NCI-H1105 treated with DMSO at 0.1 percent for 48 hours (cell line): ENCODE measurements around the gene CCDC30.
"Not testable (repeated sequence)": the region's sequence is repeated elsewhere in the genome, so short reads cannot be mapped to it uniquely, and the experiment has no call there.

Experiments used
- DNase-seq: peaks from one replicate; lab custom pipeline; 2025; lab: John Stamatoyannopoulos, UW

CCDC30 gene

GRCh38 chr1:42657981-42658876 is 195.1 kb downstream of the CCDC30 start, which contains the start of gene PPIH:
Gene PPIH, plus strand, starts transcription at chr1:42658423. Its CDS starts 24 bp downstream, at chr1:42658447.
- peak; percentile 94 for DNase-seq

- DNase-seq, result no peak
These were observed 195.8 kb downstream of the CCDC30 start for GRCh38 chr1:42658877-42659337.

GRCh38 chr1:42660907-42661500 is 197.9 kb downstream of the CCDC30 start:
- no peak for DNase-seq

- DNase-seq, result no peak
These were observed 206.8 kb downstream of the CCDC30 start for GRCh38 chr1:42669936-42670335.

DNA sequence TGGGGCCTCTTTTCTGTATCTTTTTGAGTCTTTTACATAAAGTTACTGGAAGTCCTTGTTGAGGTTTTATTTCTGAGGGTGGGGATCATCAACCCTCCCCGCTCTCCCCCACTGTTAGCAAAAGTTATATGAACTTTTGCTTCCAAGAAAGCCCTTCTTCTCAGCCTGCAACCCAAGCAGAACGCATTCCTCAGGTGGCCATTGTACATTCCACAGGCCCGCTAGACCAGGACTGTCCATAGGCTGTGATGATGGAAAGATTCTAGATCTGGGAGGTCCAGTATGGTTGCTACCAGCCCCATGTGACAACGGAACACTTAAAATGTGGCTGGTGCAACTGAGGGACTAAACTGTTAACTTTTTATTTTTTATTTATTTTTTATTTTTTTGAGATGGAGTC is 207.3 kb downstream of the CCDC30 start:
- DNase-seq, result no peak

DNA sequence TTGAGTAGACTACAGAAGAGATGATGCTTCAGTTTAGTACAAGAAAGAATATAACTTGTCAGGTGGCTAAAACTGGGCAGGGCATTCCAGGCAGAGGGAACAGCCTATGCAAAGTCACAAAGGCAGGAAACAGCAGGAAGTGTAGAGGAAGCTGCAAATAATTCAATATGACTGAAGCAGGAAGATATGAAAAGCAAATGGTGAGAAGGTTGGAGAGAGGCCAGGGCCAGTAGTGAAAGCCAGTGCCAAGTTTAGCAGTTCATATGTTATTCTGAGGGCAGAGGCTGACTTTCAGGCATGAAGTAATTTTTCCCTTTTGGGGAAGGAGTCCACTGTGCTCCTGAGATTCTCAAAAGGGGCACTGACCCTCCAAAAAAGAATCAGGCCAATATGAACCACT is 211.1 kb downstream of the CCDC30 start:
- DNase-seq, result no peak

DNA sequence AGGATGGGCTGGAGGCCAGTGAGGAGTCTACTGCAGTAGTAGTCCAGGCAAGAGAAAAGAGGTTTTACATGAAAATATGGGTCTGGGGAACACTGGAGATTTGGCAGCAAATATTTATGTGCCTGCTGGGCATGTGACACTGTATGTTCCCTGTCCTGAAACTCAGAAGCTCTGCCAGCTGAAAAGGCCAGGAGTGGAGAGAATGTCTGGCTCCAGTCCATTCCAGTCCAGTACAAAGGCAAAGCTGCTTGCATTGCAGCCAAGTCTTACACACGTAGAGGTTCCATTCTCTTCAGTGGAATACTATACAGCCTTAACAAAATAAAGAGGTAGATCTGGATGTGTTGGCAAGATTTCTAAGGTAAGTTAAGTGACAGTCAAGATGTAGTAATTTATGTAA is 211.6 kb downstream of the CCDC30 start:
- no peak for DNase-seq

- DNase-seq, result no peak
These were observed 212.4 kb downstream of the CCDC30 start for GRCh38 chr1:42675467-42675866.

DNA sequence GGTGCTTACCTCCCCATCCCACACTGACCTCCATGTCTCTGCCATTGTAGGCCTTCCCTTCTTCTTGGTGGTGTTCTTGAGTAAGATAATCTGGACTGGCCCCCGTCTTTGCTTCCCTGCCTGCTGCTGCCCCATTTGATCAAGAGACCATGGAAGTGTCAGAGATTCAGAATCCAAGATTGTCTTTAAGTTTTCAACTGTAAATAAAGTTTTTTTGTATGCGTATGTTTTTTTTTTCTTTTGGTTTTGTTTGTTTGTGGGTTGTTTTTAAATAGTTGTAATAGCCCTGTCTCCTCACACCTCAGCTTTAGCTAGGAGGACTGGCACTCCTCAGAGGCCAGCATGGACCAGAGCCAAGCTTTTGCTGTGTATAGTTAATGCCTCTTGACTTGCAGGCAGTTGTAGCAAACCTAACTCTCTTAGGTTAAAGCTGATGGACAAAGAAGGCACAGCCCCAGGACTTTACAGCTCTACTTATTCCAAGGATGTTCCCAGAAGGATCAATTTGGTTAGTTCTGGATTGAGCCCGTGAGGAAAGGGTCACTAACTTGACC is 213.5 kb downstream of the CCDC30 start:
- no peak for DNase-seq

DNA sequence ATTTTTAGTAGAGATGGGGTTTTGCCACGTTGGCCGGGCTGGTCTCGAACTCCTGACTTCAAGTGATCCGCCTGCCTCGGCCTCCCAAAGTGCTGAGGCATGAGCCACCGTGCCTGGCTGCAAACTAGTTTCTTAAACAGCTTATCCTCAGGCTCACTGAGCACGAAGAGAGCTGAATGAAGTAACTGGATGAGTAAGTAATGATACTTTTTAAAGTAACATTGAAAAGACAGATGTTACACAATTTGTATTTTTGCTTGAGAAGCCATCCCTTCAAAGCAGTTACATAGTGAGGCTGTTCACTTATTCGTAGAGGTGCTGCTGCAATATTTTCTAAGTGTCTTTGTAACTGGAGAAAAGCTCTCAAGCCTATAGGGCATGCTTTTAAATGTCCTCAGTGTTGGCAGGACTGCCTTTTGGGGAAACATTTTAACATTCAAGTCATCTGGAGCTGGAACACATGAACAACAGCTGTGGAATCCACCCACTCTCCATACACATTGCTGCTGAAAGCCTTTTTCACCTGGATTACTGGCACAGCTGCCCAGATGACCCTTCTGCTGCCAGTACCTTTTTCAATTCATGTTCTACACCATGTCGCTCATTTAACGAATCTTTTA is 216.4 kb downstream of the CCDC30 start:
- no peak for DNase-seq

DNA sequence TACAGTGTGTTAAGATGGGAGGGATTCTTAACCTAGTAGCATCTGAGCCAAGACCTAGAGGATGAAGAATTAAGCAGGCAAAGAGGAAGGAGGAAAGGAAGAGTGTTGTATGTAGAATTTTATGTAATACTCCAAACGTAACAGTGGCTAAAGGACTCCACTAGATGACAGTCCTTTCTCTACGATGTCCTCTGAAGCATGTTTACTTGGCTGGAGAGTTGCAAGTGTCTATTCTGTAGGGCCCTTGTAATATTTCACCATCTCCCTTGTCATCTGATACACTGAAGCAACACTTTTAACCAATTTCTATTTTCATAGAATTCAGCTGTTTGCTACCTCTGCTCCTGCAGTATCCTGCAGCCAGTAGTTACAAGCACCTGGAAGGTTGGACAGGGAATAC is 217.0 kb downstream of the CCDC30 start:
- no peak for DNase-seq

GRCh38 chr1:42680921-42681683 is 218.0 kb downstream of the CCDC30 start:
- peak; percentile 58 for DNase-seq

GRCh38 chr1:42681741-42682483 is 218.8 kb downstream of the CCDC30 start, which contains the start of gene YBX1:
Gene YBX1, plus strand, starts transcription at chr1:42682418. Its CDS starts 148 bp downstream, at chr1:42682566.
- DNase-seq, result peak; percentile 99

DNA sequence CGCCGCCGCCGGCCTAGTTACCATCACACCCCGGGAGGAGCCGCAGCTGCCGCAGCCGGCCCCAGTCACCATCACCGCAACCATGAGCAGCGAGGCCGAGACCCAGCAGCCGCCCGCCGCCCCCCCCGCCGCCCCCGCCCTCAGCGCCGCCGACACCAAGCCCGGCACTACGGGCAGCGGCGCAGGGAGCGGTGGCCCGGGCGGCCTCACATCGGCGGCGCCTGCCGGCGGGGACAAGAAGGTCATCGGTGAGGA is 219.3 kb downstream of the CCDC30 start:
- not testable (repeated sequence) for DNase-seq

DNA sequence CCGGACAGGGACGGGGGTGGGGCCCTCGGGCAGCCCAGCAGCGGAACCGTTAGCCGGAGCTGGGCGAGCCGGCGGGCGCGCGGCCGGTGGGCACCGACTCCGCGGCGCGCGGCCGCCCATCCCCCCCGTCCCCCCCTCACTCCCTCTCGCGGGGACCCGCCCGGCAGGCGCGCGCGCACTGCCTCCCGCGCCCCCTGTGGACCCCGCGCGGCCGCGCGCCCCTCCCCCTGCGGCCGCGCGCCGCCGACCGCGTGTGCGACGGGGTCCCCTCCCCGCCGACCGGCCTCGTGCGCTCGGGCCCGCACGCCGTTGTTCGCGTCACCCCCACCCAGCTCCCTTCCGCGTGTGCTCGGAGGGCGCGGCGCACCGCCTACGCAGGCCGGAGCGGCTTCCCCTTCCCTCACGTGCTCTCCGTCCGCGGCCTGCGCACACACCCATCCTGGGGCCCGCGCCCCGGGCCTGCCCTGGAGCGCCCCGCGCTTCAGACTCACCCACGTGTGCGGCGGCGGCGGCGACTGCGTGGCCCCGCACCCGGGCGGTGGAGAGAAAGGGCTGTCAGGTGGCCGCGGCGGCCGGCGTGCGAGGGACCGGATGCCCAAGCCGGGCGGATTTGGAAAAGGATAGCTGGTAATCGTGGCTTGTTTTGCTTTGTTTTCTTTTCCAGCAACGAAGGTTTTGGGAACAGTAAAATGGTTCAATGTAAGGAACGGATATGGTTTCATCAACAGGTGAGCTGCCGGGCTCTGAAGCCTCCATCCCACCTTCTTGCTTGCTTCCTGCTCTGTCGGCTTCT is 219.8 kb downstream of the CCDC30 start:
- DNase-seq, result peak; percentile 38

- peak; percentile 7 for DNase-seq
These were observed 221.1 kb downstream of the CCDC30 start for GRCh38 chr1:42684139-42684538.

DNA sequence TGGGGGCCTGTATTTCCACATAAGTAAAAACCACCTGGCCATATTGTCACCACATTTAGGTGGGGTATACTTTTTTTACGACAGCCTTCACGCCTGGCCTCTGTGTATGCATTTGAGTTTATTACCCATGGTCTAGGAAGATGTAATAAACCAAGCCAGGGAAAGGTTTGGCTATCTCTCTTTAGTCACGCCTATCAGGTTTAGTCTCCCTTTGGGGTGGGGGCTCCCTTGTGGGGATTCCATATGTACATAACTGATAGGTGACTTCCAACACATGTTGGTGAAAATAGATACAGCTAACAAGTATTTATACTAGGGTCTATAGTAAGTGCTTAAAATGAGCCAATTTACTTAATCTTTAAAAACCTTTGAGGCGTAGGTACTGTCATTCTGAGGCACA is 223.3 kb downstream of the CCDC30 start:
- DNase-seq, result no peak

GRCh38 chr1:42689912-42690311 is 226.8 kb downstream of the CCDC30 start:
- no peak for DNase-seq

DNA sequence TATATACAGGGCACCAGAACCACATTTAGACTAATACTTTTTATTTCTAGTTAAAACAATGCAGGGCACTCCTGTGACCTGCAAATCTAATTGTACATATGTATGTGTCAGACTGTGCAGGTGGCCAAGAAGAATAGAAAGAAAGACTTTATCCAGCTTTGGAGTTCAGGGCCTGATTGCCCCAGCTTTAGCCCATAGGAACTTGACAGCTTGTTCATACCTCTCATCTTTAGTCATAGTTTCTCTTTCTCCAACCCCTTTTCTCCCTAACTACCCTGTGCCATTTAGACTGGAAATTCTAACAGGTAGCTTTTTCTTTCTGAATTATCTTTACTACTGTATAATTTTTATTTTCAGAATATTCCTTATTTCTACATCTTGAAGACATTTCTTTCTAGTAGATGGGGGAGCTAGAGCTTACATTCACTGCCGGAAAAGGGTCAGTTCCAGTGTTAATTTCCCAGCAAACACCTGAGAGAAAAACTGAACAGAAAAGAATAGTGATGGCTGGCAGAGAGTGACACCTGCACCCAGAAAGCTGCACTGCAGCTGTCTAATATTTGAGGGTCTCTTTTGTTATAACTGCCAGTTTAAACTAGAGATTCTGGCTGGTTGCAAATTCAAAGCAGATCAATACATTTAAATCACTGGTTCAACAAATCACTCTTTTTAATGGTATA is 227.5 kb downstream of the CCDC30 start:
- peak; percentile 16 for DNase-seq

DNA sequence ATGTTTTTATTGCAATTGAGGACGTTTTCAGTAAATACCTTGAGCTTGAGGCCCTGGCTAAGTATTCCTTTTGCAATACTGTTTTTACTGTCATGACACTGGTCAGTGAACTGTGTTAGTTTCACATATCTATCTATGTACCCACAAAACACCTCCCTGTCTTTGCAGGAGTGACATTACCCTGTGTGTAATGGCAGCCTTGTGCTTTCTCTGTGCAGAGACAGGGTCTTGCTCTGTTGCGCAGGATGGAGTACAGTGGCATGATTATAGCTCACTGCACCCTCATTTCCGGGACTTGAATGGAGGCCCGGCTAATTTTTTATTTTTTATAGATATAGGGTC is 228.0 kb downstream of the CCDC30 start:
- no peak for DNase-seq
